Measurements from ENCODE around the gene ELP2.
"Not testable (repeated sequence)": the region's sequence is repeated elsewhere in the genome, so short reads cannot be mapped to it uniquely, and the experiment has no call there.

ELP2 gene

GRCh38 chr18:36157441-36157840 is 27.7 kb downstream of the ELP2 start:
- DNase-seq (ENCODE audit: low spot score): no peak

DNA sequence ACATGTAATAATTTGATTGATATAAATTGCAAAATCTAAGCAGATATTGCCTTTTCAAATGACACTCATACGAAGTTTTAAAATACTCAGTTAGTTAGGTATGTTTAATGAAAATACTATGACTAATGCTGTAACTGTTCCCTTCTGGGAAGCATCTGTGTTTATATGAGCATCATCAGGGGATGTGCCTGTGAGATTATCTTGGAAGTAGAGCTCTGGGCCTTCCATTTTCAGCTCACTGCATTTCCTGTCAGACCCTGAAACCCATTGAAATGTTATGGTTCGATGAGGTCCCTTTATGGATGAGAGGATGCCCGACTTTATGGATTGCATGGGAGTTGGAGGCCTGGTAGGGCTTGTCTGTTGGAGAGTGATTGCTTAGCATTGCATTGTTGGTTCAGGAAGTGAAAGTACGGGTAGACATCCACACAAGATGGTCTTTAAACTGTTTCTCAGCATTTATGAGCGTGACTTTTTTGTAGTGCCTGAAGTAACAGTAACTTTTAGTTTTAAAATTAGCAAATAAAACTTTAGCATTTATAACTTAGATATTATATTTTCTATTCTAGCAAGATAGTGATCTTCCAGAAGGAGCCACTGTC is 28.7 kb downstream of the ELP2 start:
- DNase-seq (ENCODE audit: low spot score): no peak

GRCh38 chr18:36160959-36161371 is 31.3 kb downstream of the ELP2 start:
- no peak for DNase-seq (ENCODE audit: low spot score)

DNA sequence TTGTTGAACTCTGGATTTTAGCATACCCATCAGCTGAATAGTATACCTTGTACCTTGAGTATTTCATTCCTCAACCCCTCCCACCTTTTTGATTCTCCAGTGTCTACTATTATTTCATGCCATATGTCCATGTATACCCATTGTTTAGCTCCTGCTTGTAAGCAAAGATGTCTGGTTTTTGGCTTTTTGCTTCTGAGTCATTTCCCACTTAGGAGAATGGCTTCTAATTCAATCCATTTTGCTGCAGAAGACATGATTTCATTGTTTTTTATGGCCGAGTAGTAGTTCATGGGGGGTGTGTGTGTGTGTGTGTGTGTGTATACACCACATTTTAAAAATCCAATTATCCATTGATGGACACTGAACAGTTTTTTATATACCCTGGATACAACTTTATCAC is 33.3 kb downstream of the ELP2 start:
- no peak for DNase-seq (ENCODE audit: low spot score)

DNA sequence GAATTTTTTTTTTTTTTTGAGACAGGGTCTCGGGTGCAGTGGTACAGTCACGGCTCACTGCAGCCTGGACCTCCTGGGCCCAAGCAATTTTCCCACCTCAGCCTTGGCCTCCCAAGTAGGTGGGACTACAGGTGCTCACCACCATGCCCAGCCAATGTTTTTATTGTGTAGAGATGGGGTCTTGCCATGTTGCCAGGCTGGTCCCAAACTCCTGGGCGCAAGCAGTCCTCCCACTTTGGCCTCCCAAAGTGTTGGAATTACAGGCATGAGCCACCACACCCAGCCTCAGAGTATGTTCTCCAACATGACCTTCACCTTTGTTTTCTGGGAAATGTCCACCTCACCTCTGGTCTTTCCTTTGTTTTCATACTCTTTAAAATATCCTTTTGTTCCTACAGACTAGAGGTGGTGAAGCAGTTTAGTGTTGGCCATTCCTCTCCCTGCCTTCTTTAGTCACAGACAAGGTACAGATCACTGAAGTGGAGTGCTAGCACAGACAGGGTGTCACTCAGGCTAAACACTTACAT is 38.1 kb downstream of the ELP2 start:
- no peak for DNase-seq (ENCODE audit: low spot score)

- not testable (repeated sequence) for DNase-seq (ENCODE audit: low spot score)
Measured at GRCh38 chr18:36168296-36168695, 38.6 kb downstream of the ELP2 start.

DNA sequence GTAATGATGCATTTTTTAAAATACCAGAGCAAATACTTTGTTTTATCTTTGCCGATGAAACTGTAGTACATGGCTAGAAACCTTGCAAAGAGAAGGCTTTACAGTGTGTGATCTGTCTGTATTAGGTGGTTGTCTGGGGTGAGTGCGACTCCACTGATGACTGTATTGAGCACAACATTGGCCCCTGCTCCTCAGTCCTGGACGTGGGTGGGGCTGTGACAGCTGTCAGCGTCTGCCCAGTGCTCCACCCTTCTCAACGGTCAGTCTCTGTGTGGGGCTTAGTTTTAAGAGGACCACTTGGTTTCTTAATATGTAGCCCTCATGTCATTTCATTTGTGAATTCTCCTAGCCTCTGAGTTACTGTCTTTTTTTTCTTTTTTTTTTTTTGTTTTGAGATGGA is 40.2 kb downstream of the ELP2 start:
- DNase-seq (ENCODE audit: low spot score): no peak

- DNase-seq (ENCODE audit: low spot score): no peak
Measured at GRCh38 chr18:36175481-36175880, 45.8 kb downstream of the ELP2 start.

DNA sequence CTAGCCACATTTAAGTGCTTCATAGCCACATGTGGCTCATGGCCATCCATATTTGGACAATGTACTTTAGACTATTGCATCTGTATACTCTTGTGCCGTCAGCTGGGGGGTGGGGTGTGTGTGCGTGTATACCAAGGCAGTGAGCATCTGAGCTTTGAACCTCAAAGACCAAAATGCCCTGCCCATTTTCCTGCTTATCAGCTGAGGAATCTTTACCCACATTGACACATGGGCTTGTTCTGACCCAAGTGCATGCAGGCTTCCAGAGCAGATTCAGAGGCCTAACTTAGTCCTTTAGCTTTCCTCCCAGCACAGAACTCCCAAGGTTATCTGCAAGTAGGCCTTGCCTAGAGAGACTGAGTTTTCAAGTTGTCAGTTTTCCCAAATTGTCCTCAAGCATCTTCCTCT is 46.5 kb downstream of the ELP2 start:
- no peak for DNase-seq (ENCODE audit: low spot score)

- DNase-seq (ENCODE audit: low spot score): no peak
Measured at GRCh38 chr18:36176711-36177110, 47.0 kb downstream of the ELP2 start.

GRCh38 chr18:36177913-36178312 is 48.2 kb downstream of the ELP2 start:
- no peak for DNase-seq (ENCODE audit: low spot score)

GRCh38 chr18:36179562-36180355 is 50.1 kb downstream of the ELP2 start:
- no peak for DNase-seq (ENCODE audit: low spot score)

GRCh38 chr18:36181441-36181840 is 51.7 kb downstream of the ELP2 start:
- no peak for DNase-seq (ENCODE audit: low spot score)

DNA sequence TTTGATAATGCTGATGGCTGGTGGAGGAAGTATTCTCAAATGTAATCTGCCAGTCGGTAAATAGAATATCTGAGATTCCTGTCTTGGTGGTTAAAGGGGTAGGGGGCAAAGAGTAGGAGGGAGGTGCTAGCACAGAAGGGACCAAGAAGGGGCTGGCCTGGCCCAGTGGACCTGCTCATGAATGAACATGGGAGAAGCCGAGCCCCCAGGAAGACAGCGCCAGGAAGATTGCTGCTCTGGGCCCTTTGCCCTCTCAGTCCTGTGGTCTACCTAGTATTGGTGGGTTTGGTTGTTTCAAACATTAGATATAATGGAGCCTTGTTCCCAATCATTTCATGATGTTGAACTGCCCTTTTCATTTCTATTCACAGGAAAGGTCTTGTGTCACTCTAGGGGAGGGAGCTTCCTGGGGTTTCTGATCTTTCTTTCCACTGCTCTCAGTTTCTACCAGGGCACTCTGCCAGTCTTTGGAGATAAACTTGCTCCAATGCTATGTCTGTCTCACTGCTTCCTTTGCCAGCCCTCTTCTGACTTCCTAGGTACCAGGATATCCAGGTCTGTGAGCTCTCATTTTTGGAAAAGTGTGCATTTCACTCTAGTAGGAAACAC is 52.3 kb downstream of the ELP2 start:
- no peak for DNase-seq (ENCODE audit: low spot score)

DNA sequence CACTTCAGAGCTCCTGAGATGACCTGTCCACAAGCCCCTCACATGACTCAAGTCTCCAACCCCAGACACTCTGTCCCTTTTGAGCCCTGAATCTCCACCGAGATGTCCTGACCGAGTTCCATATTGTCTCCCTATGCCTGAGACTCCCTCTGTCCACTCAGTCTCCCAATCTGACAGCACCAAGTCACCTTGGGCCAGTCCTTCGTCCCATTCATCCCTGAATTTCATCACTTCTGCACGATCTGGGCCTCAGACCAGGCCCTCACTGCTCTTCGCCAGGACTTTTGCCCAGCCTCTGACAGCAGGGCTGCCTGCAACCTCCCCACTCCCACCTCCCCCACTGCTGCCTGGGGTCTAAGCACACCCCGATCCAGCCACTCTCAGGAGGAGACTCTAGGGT is 53.3 kb downstream of the ELP2 start:
- no peak for DNase-seq (ENCODE audit: low spot score)

GRCh38 chr18:36183987-36184386 is 54.3 kb downstream of the ELP2 start:
- no peak for DNase-seq (ENCODE audit: low spot score)

DNA sequence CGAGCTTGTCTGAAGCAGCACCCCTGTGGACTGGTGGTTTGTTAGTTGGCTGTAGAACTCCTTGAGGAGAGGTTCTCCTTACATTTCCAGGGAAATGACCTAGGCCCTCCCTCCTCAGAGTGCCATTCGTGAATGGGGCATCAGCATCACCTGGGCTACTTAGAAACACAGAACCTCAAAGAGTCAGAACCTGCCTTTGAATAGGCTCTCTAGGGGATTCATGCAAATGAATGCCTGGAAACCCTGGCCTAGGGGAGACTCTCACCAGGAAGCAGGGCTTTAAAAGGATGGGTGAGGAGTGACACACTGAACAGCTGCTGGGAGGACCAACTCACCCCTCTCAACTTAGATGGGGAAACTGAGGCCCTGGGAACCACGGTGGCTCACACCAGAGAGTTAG is 55.5 kb downstream of the ELP2 start:
- no peak for DNase-seq (ENCODE audit: low spot score)

- no peak for DNase-seq (ENCODE audit: low spot score)
Measured at GRCh38 chr18:36185901-36186460, 56.3 kb downstream of the ELP2 start.

- DNase-seq (ENCODE audit: low spot score): no peak
Measured at GRCh38 chr18:36186461-36187192, 56.9 kb downstream of the ELP2 start.

- no peak for DNase-seq (ENCODE audit: low spot score)
Measured at GRCh38 chr18:36187193-36187825, 57.6 kb downstream of the ELP2 start, which contains the start of gene MOCOS. Gene MOCOS (plus strand): TSS chr18:36187497. CDS start chr18:36187540, 43 bp downstream.

Measured in NAMALWA (cell line).